ENCODE measurements around the gene INSR. TPM values are rescaled to one million over a fixed set of nuclear protein-coding genes. Genes with fewer than 3 reads are reported as not detected.

Gene INSR
- total RNA-seq, 1 donor from 2014 or later = 37.3 TPM

DNA sequence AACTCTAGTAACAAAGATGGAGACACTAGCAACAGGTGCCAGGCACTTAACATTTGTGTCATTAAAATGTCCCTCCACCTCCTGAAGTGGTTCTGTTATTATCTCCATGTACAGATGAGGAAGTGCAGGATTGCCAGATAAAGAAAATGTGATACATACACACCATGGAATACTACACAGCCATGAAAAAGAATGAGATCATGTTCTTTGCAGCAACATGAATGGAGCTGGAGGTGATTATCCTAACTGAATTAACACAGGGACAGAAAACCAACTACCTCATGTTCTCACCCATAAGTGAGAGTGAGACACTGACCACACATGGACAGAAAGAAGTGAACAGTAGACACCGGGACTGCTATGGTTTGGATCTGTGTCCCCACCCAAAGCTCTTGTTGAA, 164.2 kb downstream of the INSR start:
- no peak for ATAC-seq
- no peaks in the 10 kb centered on the region for H3K4me1 ChIP-seq
- no peaks in the 10 kb centered on the region for H3K27me3 ChIP-seq (ENCODE audit: low read depth)
- intact Hi-C loops (cut with DNase I) = no loop called here
- TF ChIP-seq, protein P1, sequence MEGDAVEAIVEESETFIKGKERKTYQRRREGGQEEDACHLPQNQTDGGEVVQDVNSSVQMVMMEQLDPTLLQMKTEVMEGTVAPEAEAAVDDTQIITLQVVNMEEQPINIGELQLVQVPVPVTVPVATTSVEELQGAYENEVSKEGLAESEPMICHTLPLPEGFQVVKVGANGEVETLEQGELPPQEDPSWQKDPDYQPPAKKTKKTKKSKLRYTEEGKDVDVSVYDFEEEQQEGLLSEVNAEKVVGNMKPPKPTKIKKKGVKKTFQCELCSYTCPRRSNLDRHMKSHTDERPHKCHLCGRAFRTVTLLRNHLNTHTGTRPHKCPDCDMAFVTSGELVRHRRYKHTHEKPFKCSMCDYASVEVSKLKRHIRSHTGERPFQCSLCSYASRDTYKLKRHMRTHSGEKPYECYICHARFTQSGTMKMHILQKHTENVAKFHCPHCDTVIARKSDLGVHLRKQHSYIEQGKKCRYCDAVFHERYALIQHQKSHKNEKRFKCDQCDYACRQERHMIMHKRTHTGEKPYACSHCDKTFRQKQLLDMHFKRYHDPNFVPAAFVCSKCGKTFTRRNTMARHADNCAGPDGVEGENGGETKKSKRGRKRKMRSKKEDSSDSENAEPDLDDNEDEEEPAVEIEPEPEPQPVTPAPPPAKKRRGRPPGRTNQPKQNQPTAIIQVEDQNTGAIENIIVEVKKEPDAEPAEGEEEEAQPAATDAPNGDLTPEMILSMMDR (IDR thresholded peaks at IDR 0.05) = no peak
- no peak overlapping the region for H3K4me3 ChIP-seq
- DNase-seq = no peak
- H3K9me3 ChIP-seq = peaks cover 16% of the 10 kb centered on the region
- H3K36me3 ChIP-seq = peaks cover 60% of the 10 kb centered on the region
- no peak overlapping the region for H3K27ac ChIP-seq

DNA sequence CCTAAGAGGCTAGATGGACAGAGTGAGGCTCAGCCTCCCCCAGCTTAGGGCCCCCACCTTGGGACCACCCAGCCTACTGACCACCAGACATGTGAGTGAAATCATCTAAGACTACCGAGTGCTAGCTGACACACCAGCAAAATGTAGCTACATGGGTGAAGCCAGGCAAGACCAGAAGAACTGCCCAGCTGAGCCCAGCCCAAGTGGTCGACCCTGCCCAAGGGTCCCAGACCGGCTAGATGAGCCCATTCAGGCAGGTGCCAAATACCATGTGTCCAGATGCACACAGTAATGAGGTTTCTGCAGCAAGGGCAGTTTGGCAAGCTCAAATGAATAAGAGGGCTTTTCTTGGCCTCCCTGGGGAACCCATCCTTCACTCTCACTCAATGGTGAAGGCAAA, 168.1 kb downstream of the INSR start:
- intact Hi-C loops (cut with DNase I) = no loop called here
- ATAC-seq (no peak), DNase-seq (no peak)
- Histone ChIP-seq H3K4me3 (no peak overlapping the region), H3K4me1 (no peaks in the 10 kb centered on the region), H3K36me3 (peaks cover 75% of the 10 kb centered on the region), H3K27me3 (ENCODE audit: low read depth) (no peaks in the 10 kb centered on the region), H3K27ac (no peak overlapping the region), H3K9me3 (peaks cover 16% of the 10 kb centered on the region)
- TF ChIP-seq, protein P1 (IDR thresholded peaks at IDR 0.05) = no peak

DNA sequence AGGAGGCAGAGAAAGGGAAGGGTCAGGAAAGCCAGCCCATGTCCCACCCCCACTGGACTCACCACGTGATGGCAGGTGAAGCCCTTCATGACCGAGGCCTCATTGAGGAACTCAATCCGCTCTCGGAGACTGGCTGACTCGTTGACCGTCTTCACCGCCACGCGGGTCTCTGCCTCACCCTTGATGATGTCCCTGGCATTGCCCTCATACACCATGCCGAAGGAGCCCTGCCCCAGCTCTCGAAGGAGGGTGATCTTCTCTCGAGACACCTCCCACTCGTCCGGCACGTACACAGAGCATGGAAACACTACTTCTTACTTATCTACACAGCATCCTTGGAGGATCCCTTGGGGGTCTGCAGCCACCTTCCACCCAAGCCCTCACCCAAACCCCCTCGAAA, 169.0 kb downstream of the INSR start:
- intact Hi-C loops (cut with DNase I) = no loop called here
- Histone ChIP-seq H3K4me1 (no peaks in the 10 kb centered on the region), H3K36me3 (peaks cover 84% of the 10 kb centered on the region), H3K27me3 (ENCODE audit: low read depth) (no peaks in the 10 kb centered on the region), H3K27ac (no peak overlapping the region), H3K9me3 (peaks cover 16% of the 10 kb centered on the region), H3K4me3 (no peak overlapping the region)
- DNase-seq = no peak
- TF ChIP-seq, protein P1 (IDR thresholded peaks at IDR 0.05) = no peak
- ATAC-seq = no peak

DNA sequence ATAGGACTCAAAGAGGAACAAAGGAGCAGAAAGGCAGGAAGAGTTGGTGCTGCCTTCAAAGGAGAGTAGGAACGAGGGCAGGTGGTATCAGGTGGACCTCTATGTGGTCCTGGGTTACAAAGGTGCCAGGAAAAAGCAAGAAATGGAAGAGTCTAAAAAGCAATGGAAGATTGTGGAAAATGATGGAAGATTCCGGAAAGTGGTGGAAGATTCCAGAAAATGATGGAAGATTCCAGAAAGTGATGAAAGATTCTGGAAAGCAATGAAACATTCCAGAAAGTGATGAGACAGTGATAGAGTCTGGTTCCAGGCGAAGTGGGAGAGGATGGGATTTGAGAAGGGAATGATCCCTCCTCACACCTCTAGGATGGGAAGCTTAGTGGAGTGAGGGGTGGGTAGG, 169.4 kb downstream of the INSR start:
- DNase-seq (no peak), ATAC-seq (no peak)
- peaks cover 84% of the 10 kb centered on the region for H3K36me3 ChIP-seq
- TF ChIP-seq, protein P1 (IDR thresholded peaks at IDR 0.05) = no peak
- no peaks in the 10 kb centered on the region for H3K4me1 ChIP-seq
- no peak overlapping the region for H3K27ac ChIP-seq
- intact Hi-C loops (cut with DNase I) = no loop called here
- H3K4me3 ChIP-seq = no peak overlapping the region
- H3K9me3 ChIP-seq = peaks cover 16% of the 10 kb centered on the region
- no peaks in the 10 kb centered on the region for H3K27me3 ChIP-seq (ENCODE audit: low read depth)

DNA sequence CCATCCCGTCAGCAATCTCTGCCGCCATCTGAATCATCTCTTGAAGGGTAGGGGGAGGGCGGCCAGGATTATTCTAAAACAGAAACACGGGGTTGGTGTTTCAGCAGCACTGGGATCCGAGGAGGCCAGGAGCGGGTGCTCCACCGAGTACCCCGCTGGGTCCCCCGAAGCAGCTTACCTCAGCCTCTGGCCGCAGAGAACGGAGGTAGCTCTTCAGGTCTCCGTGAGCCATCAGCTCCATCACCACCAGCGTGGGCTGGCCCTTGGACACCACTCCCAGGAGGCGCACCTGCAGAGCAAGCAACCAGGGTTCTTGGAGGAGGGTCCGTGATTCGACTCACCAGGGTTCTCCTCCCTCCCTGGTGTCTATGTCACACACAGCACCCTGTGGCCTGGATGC, 171.5 kb downstream of the INSR start:
- H3K36me3 ChIP-seq = peaks cover 81% of the 10 kb centered on the region
- no peak overlapping the region for H3K4me3 ChIP-seq
- intact Hi-C loops (cut with DNase I) = no loop called here
- TF ChIP-seq, protein P1 (IDR thresholded peaks at IDR 0.05) = no peak
- H3K27me3 ChIP-seq (ENCODE audit: low read depth) = no peaks in the 10 kb centered on the region
- H3K9me3 ChIP-seq = peaks cover 16% of the 10 kb centered on the region
- H3K27ac ChIP-seq = no peak overlapping the region
- ATAC-seq (peak in 1 of 2 donors; percentile 27), DNase-seq (no peak)
- H3K4me1 ChIP-seq = no peaks in the 10 kb centered on the region

DNA sequence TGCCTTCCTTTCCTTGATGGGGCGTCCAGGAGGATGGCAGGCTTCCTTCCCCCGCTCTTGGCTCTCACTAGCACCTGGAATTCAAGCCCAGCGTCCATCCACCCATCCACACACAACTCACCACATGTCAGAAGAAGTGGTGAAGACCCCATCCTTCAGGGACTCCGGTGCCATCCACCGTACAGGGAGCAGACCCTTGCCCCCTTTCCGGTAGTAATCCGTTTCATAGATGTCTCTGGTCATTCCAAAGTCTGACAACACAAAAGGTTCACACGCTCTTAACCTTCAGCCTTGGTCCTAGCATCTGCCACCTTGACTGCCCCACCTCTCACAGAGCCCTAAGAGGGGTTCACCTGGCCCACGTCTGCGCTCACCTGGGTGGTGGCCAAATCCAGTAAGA, 173.7 kb downstream of the INSR start:
- Histone ChIP-seq H3K4me3 (no peak overlapping the region), H3K27ac (no peak overlapping the region), H3K36me3 (peaks cover 81% of the 10 kb centered on the region), H3K4me1 (no peaks in the 10 kb centered on the region), H3K27me3 (ENCODE audit: low read depth) (no peaks in the 10 kb centered on the region), H3K9me3 (no peaks in the 10 kb centered on the region)
- intact Hi-C loops (cut with DNase I) = no loop called here
- no peak for ATAC-seq
- TF ChIP-seq, protein P1 (IDR thresholded peaks at IDR 0.05) = no peak
- no peak for DNase-seq
